ENCODE data around the gene NHS.
"Not testable (repeated sequence)": the region's sequence is repeated elsewhere in the genome, so short reads cannot be mapped to it uniquely, and the experiment has no call there.

The NHS gene

GRCh38 chrX:17500145-17500579 lies 125.2 kb downstream of the NHS start:
- Histone ChIP-seq H3K9ac (ENCODE audit: low read length) (no peak overlapping the region), H3K4me1 (ENCODE audit: insufficient read depth, low read length, severe bottlenecking) (no peaks in the 10 kb centered on the region), H3F3A (ENCODE audit: insufficient read depth, low read length) (no peaks in the 10 kb centered on the region), H3K27ac (ENCODE audit: low read depth, low read length, poor library complexity, severe bottlenecking) (no peak overlapping the region), H4K20me1 (ENCODE audit: insufficient read depth, low read length) (no peaks in the 10 kb centered on the region), H3K4me3 (ENCODE audit: low read depth, low read length, poor library complexity, severe bottlenecking) (no peak overlapping the region), H2AFZ (ENCODE audit: low read length) (no peak overlapping the region), H3K79me2 (ENCODE audit: insufficient read depth, low read length) (no peaks in the 10 kb centered on the region), H3K36me3 (ENCODE audit: insufficient read depth, low read length) (no peaks in the 10 kb centered on the region), H3K9me3 (ENCODE audit: low read length) (no peaks in the 10 kb centered on the region), H3K9me2 (ENCODE audit: low read depth, low read length) (no peaks in the 10 kb centered on the region), H3K4me2 (ENCODE audit: low read length) (no peak overlapping the region), H3K27me3 (ENCODE audit: insufficient read depth, low read length) (no peaks in the 10 kb centered on the region)
- TF ChIP-seq CTCF (IDR thresholded peaks at IDR 0.05; ENCODE audit: low read length) (no peak), EZH2 (IDR thresholded peaks at IDR 0.05; ENCODE audit: borderline replicate concordance, low read length) (no peak)

- no peaks in the 10 kb centered on the region for H3K4me1 ChIP-seq (ENCODE audit: insufficient read depth, low read length, severe bottlenecking)
- no peaks in the 10 kb centered on the region for H4K20me1 ChIP-seq (ENCODE audit: insufficient read depth, low read length)
- TF ChIP-seq CTCF (IDR thresholded peaks at IDR 0.05; ENCODE audit: low read length), result no peak
- TF ChIP-seq EZH2 (IDR thresholded peaks at IDR 0.05; ENCODE audit: borderline replicate concordance, low read length), result no peak
Measured at GRCh38 chrX:17501746-17502145, 126.7 kb downstream of the NHS start.

DNA sequence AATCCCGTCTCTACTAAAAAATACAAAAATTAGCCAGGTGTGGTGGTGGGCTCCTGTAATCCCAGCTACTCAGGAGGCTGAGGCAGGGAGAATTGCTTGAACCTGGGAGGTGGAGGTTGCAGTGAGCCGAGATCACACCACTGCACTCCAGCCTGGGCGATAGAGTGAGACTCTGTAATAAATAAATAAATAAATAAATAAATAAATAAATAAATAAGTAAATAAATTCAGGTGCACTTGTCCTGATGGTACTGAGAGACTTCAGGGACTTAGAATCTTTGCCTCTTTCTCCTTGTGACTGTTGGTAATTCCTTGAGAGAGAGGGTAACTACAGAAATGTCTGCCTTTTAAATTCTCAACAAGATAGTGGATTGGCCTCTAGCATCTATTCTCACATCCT lies 131.4 kb downstream of the NHS start:
- H3K36me3 ChIP-seq (ENCODE audit: insufficient read depth, low read length); H3K9me3 ChIP-seq (ENCODE audit: low read length); H3K4me3 ChIP-seq (ENCODE audit: low read depth, low read length, poor library complexity, severe bottlenecking); H3K27me3 ChIP-seq (ENCODE audit: insufficient read depth, low read length); H3K27ac ChIP-seq (ENCODE audit: low read depth, low read length, poor library complexity, severe bottlenecking); H3K9me2 ChIP-seq (ENCODE audit: low read depth, low read length); H2AFZ ChIP-seq (ENCODE audit: low read length); H3K4me1 ChIP-seq (ENCODE audit: insufficient read depth, low read length, severe bottlenecking); H3K79me2 ChIP-seq (ENCODE audit: insufficient read depth, low read length); H3K4me2 ChIP-seq (ENCODE audit: low read length); H3K9ac ChIP-seq (ENCODE audit: low read length); H3F3A ChIP-seq (ENCODE audit: insufficient read depth, low read length); H4K20me1 ChIP-seq (ENCODE audit: insufficient read depth, low read length): not testable (repeated sequence)

More at GRCh38 chrX:17501746-17502145, 126.7 kb downstream of the NHS start:
- no peak overlapping the region for H3K27ac ChIP-seq (ENCODE audit: low read depth, low read length, poor library complexity, severe bottlenecking)
- H3K4me3 ChIP-seq (ENCODE audit: low read depth, low read length, poor library complexity, severe bottlenecking), result no peak overlapping the region
- no peaks in the 10 kb centered on the region for H3K9me3 ChIP-seq (ENCODE audit: low read length)
- H3K36me3 ChIP-seq (ENCODE audit: insufficient read depth, low read length), result no peaks in the 10 kb centered on the region
- no peaks in the 10 kb centered on the region for H3K27me3 ChIP-seq (ENCODE audit: insufficient read depth, low read length)
- no peaks in the 10 kb centered on the region for H3F3A ChIP-seq (ENCODE audit: insufficient read depth, low read length)
- H3K79me2 ChIP-seq (ENCODE audit: insufficient read depth, low read length), result no peaks in the 10 kb centered on the region
- H3K9ac ChIP-seq (ENCODE audit: low read length), result no peak overlapping the region
- H2AFZ ChIP-seq (ENCODE audit: low read length), result no peak overlapping the region
- H3K9me2 ChIP-seq (ENCODE audit: low read depth, low read length), result no peaks in the 10 kb centered on the region
- no peak overlapping the region for H3K4me2 ChIP-seq (ENCODE audit: low read length)

DNA sequence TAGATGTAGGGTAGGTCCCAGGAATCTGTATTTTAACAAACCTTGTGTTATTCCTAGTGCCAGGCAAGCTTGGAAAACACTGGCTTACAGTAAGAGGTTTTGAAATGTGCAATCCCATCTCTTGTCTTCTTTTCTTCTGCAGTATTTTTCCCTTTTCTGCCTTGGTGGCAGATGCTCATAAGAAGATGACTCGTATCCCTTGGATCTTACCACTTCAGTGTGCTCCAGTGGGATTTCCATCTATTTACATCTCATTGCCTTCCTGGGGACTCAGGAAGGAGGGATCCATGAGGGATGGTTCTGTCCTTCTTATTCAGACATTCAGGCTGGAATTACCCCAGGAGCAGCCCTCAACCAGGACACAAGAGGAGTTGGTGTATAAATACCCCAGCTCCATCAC lies 136.6 kb downstream of the NHS start:
- Histone ChIP-seq H2AFZ (ENCODE audit: low read length) (no peak overlapping the region), H3K4me3 (ENCODE audit: low read depth, low read length, poor library complexity, severe bottlenecking) (no peak overlapping the region), H3K9me2 (ENCODE audit: low read depth, low read length) (no peaks in the 10 kb centered on the region), H3K4me1 (ENCODE audit: insufficient read depth, low read length, severe bottlenecking) (no peaks in the 10 kb centered on the region), H3K27me3 (ENCODE audit: insufficient read depth, low read length) (no peaks in the 10 kb centered on the region), H4K20me1 (ENCODE audit: insufficient read depth, low read length) (no peaks in the 10 kb centered on the region), H3K27ac (ENCODE audit: low read depth, low read length, poor library complexity, severe bottlenecking) (no peak overlapping the region), H3F3A (ENCODE audit: insufficient read depth, low read length) (no peaks in the 10 kb centered on the region), H3K4me2 (ENCODE audit: low read length) (no peak overlapping the region), H3K9me3 (ENCODE audit: low read length) (no peaks in the 10 kb centered on the region), H3K79me2 (ENCODE audit: insufficient read depth, low read length) (no peaks in the 10 kb centered on the region), H3K9ac (ENCODE audit: low read length) (no peak overlapping the region), H3K36me3 (ENCODE audit: insufficient read depth, low read length) (no peaks in the 10 kb centered on the region)
- TF ChIP-seq CTCF (IDR thresholded peaks at IDR 0.05; ENCODE audit: low read length), result no peak
- no peak for TF ChIP-seq EZH2 (IDR thresholded peaks at IDR 0.05; ENCODE audit: borderline replicate concordance, low read length)

Measured in OCI-LY1 (cell line).